Spleen (tissue), 7 donors: Measurements from ENCODE around the gene EPB41L4A.

ENCODE experiments used
- POLR2A ChIP-seq, 3 donors: fragments of 450-650 bp; IDR thresholded peaks; one replicate each; pipeline ENCODE4 v1.5.1; 2017; ENCODE audit warnings: antibody characterized with exemption in 3 of 3, mild to moderate bottlenecking in 1 of 3
- POLR2AphosphoS5 ChIP-seq, 3 donors: sonication (generic); formaldehyde crosslinking; IDR thresholded peaks; one replicate each; pipeline ENCODE4 v1.5.1; 2017; ENCODE audit warnings: antibody characterized with exemption in 3 of 3
- TF ChIP-seq, protein P1 (sequence below), 11 experiments: fragments of 200-600 bp in 7 of 11; fragments of 450-650 bp in 4 of 11; sonication (generic) in 4 of 11; IDR thresholded peaks in 8 of 11; conservative IDR thresholded peaks in 3 of 11; 1 replicate in 7 of 11; 2 replicates in 4 of 11; pipeline versions ENCODE4 v1.4.0 to v1.8.0; 2016 to 2021; ENCODE audit warnings: antibody characterized with exemption in 11 of 11, inconsistent platforms in 4 of 11, mild to moderate bottlenecking in 1 of 11
- donor health status: DM: no; HTN: no; CAD: no; lungs with moderate emphysema.
- donor health status: DM: no; HTN: no; CAD: no.
- donor health status: DM: no; HTN: no; CAD: no.

- TF ChIP-seq, protein P1, sequence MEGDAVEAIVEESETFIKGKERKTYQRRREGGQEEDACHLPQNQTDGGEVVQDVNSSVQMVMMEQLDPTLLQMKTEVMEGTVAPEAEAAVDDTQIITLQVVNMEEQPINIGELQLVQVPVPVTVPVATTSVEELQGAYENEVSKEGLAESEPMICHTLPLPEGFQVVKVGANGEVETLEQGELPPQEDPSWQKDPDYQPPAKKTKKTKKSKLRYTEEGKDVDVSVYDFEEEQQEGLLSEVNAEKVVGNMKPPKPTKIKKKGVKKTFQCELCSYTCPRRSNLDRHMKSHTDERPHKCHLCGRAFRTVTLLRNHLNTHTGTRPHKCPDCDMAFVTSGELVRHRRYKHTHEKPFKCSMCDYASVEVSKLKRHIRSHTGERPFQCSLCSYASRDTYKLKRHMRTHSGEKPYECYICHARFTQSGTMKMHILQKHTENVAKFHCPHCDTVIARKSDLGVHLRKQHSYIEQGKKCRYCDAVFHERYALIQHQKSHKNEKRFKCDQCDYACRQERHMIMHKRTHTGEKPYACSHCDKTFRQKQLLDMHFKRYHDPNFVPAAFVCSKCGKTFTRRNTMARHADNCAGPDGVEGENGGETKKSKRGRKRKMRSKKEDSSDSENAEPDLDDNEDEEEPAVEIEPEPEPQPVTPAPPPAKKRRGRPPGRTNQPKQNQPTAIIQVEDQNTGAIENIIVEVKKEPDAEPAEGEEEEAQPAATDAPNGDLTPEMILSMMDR (IDR thresholded peaks at IDR 0.05 in 8 of 11, conservative IDR thresholded peaks at IDR 0.05 in 3 of 11) = no peak
- TF ChIP-seq POLR2A (IDR thresholded peaks at IDR 0.05) = no peak
- no peak for TF ChIP-seq POLR2AphosphoS5 (IDR thresholded peaks at IDR 0.05)
Observed at GRCh38 chr5:112189391-112189790, 229.7 kb downstream of the EPB41L4A start.
